HG02884 (cell line): ENCODE measurements around the gene ELAVL3.
"Not testable (repeated sequence)": the region's sequence is repeated elsewhere in the genome, so short reads cannot be mapped to it uniquely, and the experiment has no call there.

Source experiments
- ATAC-seq: cut with Tn5 transposase; IDR thresholded peaks from one replicate; pipeline ENCODE4 v1.9.1; 2021; ENCODE audit warnings: mild to moderate bottlenecking, moderate library complexity; ENCODE audit not compliant: unreplicated experiment

ELAVL3 gene

DNA sequence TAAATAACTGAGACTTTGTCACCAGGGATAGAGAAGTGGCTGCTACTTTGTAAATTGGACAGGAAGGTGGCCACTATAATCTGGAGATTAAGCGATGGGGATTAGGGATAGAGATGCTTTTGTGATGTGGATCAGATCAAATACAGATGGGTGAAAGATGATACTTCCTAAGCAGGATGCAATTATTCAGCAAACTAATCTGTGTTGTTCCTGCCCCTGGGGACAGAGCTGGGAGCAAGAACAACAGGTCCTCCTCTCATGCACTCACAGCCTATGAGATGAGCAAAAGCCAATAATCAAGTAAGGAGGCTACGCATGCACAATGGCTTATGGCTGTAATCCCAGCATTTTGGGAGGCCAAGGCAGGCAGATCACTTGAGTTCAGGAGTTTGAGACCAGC, 66.3 kb downstream of the ELAVL3 start:
- no peak for ATAC-seq

DNA sequence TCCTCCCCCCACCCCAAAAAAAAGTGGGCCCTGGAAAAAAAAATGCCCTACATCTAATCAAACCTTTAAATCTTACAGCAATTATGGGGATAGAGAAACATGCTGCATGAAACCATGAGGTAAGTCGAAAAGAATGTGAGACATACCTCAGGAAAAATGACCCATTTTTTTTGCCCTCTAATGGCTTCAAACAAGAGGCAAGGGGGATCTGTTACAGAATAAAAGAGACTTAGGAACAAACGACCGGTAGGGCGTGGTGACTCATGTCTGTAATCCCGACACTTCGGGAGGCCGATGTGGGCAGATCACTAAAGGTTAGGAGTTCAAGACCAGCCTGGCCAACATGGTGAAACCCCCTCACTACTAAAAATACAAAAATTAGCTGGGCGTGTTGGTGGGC, 70.2 kb downstream of the ELAVL3 start:
- ATAC-seq = no peak

DNA sequence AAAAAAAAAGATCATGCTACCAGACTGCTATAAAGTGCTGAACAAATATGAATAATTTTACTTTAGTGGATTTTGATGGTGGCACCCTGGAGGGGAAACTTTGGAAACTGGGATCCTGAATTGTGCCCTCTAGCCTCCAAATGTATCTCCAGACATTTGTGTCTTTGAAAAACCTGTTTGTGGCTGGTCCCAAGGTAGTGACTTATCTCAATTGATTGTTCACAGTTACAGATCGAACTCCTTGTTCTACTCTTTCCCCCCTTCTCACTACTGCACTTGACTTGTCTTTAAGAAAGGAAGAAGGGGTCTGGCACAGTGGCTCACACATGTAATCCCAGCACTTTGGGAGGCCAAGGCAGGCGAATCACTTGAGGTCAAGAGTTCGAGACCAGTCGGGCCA, 72.3 kb downstream of the ELAVL3 start:
- ATAC-seq = no peak

DNA sequence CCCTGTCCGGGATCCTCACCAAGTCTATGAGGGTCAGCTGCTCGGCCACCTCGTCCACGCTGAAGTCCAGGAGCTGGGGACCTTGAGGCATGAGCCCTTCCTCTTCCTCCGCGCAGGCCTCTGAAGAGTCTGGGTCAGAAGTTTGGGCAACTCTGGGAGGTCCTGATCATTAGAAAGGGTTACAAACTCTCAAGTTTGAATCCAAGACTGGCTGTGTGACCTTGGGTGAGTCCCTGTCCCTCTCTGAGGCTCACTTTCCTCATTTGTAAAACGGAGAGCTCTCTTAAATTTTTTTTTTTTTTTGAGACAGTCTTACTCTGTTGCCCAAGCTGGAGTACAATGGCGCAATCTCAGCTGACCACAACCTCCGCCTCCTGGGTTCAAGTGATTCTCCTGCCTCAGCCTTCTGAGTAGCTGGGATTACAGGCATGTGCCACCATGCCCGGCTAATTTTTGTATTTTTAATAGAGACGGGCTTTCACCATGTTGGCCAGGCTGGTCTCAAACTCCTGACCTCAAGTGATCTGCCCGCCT, 74.1 kb downstream of the ELAVL3 start:
- ATAC-seq = not testable (repeated sequence)

DNA sequence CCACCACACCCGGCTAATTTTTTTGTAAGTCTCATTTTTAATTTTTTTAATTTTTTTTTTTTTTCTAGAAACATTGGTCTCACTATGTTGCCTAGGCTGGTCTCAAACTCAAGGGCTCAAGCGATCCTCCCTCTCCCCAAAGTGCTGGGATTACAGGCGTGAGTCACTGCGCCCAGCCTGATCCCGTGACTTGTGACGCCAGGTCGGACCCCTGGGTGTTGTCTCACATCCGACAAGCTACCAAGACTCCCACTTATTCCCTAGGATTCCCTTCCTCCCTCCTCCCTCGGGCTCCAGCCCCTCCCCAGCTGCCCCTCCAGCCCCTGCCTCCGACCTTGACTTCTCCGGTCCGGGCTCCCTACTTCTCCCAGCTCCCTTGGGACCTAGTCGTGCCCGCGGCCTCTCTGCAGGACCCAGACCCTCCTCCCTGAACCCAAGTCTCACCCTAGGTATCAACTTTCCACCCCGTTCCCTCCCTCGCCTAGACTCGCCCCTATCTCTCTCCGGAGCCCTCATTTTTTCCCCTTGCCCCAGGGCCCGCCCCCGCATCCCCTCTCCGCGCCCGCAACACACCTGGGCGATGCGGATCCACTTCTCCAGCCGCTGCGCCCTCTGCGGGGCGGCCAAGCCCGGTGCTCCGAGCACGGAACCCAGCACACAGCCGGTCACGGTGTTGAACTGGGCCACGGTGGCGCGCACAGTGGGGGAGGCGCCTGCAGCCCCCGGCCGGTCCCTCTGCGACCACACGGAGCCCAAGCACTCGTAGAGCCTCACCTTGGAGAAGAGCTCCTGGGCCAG, 74.8 kb downstream of the ELAVL3 start:
- no peak for ATAC-seq

DNA sequence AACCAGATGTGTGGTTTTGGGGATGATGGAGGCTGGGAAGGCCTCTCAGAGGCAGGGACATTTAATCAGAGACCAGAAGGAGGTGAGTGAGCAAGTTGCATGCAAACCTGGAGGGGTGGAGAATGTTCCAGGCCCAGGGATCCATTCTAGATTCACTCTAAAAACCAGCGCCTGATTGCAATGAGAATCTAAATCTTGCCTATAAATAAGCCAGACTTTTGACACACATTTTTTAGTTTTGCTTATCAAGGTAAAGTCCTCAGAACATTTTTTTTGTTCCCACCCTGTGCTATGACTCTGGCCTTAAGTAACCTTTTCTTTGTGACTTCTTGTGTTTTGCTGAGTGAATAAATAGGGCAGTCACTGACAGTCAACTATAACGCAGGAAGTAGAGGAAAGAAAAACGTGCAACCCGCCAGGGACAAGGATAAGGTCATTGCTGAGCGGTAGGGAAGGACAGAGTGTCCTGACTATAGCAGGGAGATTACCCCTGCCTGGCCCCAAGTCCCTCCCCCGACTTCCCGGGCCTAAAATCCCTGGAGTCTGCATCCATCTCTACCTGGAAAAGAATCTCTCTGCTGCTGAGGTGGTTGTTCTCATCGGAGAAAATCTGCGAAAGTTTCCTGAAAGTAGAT, 76.1 kb downstream of the ELAVL3 start:
- no peak for ATAC-seq

DNA sequence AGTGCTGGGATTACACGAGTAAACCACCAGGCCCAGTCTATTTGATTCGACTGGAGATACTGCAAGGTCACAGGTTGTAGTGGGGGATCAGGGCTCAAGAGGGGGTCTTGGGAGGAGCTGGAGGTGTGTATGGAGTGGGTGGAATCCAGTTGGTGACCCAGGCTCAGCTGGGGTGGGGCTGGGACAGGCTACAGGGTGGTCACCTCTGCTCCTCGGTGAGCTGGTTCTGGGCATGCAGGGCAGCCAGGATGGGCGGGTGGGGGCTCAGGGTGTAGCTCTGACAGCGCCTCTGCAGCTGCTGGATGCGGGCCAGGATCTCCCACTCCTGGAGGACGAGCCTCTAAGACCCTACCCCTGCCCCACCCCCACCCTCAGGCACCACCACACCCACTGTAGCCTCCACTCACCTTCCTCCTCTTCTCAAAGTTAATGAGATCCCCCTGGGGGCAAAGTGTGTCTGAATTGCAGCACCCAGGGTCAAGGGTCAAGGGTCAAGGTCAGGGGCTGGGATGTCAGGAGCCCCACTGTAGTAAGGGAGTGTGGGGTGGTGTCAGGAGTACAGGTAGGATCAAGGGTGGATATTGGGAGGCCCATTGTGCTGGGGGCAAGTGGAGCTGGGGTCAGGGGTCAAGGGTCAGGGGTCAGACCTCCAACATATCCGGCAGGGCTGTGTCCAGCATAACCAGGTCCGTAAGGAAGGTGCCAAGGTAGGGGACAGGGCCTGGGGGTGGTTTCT, 78.9 kb downstream of the ELAVL3 start:
- no peak for ATAC-seq
